Mucosa of rectum (tissue), 2 donors: ENCODE results near the gene CNTNAP5.
"Not testable (repeated sequence)": the region's sequence is repeated elsewhere in the genome, so short reads cannot be mapped to it uniquely, and the experiment has no call there.

Source experiments
- H3K27ac ChIP-seq, 2 donors: one replicate each; pipeline ENCODE4 v1.7.0; 2013; ENCODE audit warnings: inconsistent platforms in 2 of 2, low read depth in 2 of 2, low read length in 2 of 2
- H3K27me3 ChIP-seq, 2 donors: one replicate each; pipeline ENCODE4 v1.7.0; 2013; ENCODE audit warnings: low read length in 2 of 2; ENCODE audit not compliant: control insufficient read depth in 2 of 2, insufficient read depth in 2 of 2
- H3K36me3 ChIP-seq, 2 donors: one replicate each; pipeline ENCODE4 v1.7.0; 2013; ENCODE audit warnings: low read length in 2 of 2; ENCODE audit not compliant: control insufficient read depth in 2 of 2, insufficient read depth in 2 of 2
- H3K4me1 ChIP-seq, 2 donors: one replicate each; pipeline ENCODE4 v1.7.0; 2013; ENCODE audit warnings: low read length in 2 of 2, mild to moderate bottlenecking in 1 of 2; ENCODE audit not compliant: control insufficient read depth in 2 of 2, insufficient read depth in 2 of 2
- H3K4me3 ChIP-seq, 2 donors: one replicate each; pipeline ENCODE4 v1.7.0; 2013; ENCODE audit warnings: low read length in 2 of 2
- H3K9ac ChIP-seq, 2 donors: one replicate each; pipeline ENCODE4 v1.7.0; 2013; ENCODE audit warnings: low read length in 2 of 2, low read depth in 1 of 2, mild to moderate bottlenecking in 1 of 2
- H3K9me3 ChIP-seq, 2 donors: one replicate each; pipeline ENCODE4 v1.7.0; 2013; ENCODE audit warnings: low read length in 2 of 2; ENCODE audit not compliant: control insufficient read depth in 2 of 2
- donor health status: healthy.
- donor health status: Normal muscosa, but diverticular disease.

Gene CNTNAP5

GRCh38 chr2:124328397-124328796 is 303.3 kb downstream of the CNTNAP5 start:
- no peak overlapping the region for H3K4me3 ChIP-seq
- no peaks in the 10 kb centered on the region for H3K27me3 ChIP-seq
- no peaks in the 10 kb centered on the region for H3K4me1 ChIP-seq
- H3K9me3 ChIP-seq: no peaks in the 10 kb centered on the region
- no peak overlapping the region for H3K27ac ChIP-seq
- no peaks in the 10 kb centered on the region for H3K36me3 ChIP-seq
- H3K9ac ChIP-seq: no peak overlapping the region

DNA sequence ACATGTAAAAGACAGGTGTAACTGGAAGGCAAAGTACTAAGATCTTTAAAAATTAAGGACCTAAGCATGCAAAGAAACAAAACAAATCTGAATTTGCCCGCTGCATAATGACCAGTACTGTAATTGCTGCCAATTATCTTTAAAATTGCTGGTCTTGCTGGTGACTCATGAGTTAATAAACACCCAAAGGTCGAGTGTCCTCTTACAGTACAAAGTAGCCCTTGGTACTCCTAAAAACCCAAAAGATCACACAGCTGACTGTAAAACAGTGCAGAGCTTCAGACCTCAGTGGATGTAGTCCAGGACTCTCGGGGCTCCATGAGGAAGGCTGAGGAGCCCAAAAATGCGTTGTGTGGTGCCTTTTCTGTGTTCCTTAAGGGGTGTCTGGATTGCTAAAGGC is 308.7 kb downstream of the CNTNAP5 start:
- Histone ChIP-seq H3K4me1 (no peaks in the 10 kb centered on the region), H3K27ac (no peak overlapping the region), H3K27me3 (no peaks in the 10 kb centered on the region), H3K4me3 (no peak overlapping the region), H3K9me3 (no peaks in the 10 kb centered on the region), H3K36me3 (no peaks in the 10 kb centered on the region), H3K9ac (no peak overlapping the region)

DNA sequence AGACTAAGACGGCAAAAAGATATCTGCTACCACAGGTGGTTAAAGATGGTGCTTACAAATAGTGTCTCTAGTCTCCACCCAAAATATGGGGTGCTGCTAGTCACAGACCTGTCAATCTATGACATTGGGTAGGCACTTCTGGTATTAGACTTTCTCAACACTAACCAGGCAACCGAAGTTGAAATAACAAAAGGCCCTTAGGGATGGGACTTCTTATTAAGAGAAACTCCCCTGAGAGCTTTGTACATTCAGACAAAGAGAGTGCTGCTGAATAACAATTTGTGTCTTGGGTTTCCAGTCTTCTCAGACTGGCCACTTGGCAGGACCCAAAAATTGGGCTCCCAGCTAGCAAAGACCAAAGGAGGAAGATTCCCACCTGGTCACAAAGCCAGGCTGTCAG is 310.0 kb downstream of the CNTNAP5 start:
- no peaks in the 10 kb centered on the region for H3K27me3 ChIP-seq
- no peak overlapping the region for H3K4me3 ChIP-seq
- no peaks in the 10 kb centered on the region for H3K4me1 ChIP-seq
- no peaks in the 10 kb centered on the region for H3K36me3 ChIP-seq
- no peak overlapping the region for H3K9ac ChIP-seq
- H3K27ac ChIP-seq: no peak overlapping the region
- H3K9me3 ChIP-seq: no peaks in the 10 kb centered on the region

DNA sequence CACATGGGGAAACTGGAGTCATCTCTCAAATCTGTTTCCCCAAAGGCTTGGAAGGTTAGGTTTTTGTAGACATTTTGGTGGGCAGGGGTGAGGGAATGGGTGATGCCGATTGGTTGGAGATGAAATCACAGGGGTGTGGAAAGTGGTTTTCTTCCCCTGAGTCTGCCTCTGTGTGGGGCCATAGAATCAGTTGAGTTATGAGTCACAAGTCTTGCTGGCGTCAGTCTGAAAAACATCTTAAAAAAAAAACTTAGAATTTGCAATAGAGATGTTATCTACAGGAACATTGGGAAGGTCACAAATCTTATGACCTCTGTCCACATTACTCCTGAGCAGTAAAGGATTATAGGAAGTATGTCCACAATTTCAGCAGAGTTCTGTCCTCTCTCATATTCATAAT is 314.6 kb downstream of the CNTNAP5 start:
- H3K36me3 ChIP-seq: no peaks in the 10 kb centered on the region
- no peak overlapping the region for H3K4me3 ChIP-seq
- H3K9ac ChIP-seq: no peak overlapping the region
- H3K27ac ChIP-seq: no peak overlapping the region
- no peaks in the 10 kb centered on the region for H3K9me3 ChIP-seq
- no peaks in the 10 kb centered on the region for H3K27me3 ChIP-seq
- H3K4me1 ChIP-seq: no peaks in the 10 kb centered on the region

- Histone ChIP-seq H3K27me3 (no peaks in the 10 kb centered on the region), H3K4me3 (no peak overlapping the region), H3K9me3 (no peaks in the 10 kb centered on the region), H3K9ac (no peak overlapping the region), H3K4me1 (no peaks in the 10 kb centered on the region), H3K27ac (no peak overlapping the region), H3K36me3 (no peaks in the 10 kb centered on the region)
These were observed 318.9 kb downstream of the CNTNAP5 start for GRCh38 chr2:124343827-124344498.

- H3K4me1 ChIP-seq: no peaks in the 10 kb centered on the region
- no peak overlapping the region for H3K27ac ChIP-seq
- H3K9ac ChIP-seq: no peak overlapping the region
- no peaks in the 10 kb centered on the region for H3K36me3 ChIP-seq
- no peaks in the 10 kb centered on the region for H3K27me3 ChIP-seq
- no peaks in the 10 kb centered on the region for H3K9me3 ChIP-seq
- no peak overlapping the region for H3K4me3 ChIP-seq
These were observed 322.1 kb downstream of the CNTNAP5 start for GRCh38 chr2:124347209-124347608.

- no peaks in the 10 kb centered on the region for H3K36me3 ChIP-seq
These were observed 328.6 kb downstream of the CNTNAP5 start for GRCh38 chr2:124353656-124354055.

DNA sequence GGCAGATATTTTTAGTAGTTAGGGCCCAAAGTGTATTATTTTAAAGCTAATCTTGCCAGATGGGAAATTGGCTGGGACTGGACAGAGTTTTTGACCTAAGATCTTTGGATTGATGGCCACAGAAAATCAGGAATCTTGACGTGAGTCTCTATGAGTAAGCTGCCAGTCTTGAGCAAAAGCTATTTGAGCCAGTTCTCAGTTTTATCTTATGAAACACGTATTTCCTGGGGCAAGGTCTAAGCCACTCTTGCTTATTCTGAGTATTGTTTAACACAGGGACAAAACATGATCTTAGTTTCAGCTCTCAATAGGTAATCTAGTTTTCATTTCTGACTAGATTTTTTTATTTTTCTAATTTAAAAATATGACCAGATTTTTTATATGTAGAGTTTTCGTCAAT is 329.4 kb downstream of the CNTNAP5 start:
- H3K9ac ChIP-seq: no peak overlapping the region
- H3K27ac ChIP-seq: no peak overlapping the region
- no peaks in the 10 kb centered on the region for H3K9me3 ChIP-seq
- no peaks in the 10 kb centered on the region for H3K4me1 ChIP-seq
- no peak overlapping the region for H3K4me3 ChIP-seq
- H3K27me3 ChIP-seq: no peaks in the 10 kb centered on the region
- H3K36me3 ChIP-seq: no peaks in the 10 kb centered on the region

More at GRCh38 chr2:124353656-124354055, 328.6 kb downstream of the CNTNAP5 start:
- Histone ChIP-seq H3K4me1 (no peaks in the 10 kb centered on the region), H3K9me3 (no peaks in the 10 kb centered on the region), H3K27ac (no peak overlapping the region), H3K9ac (no peak overlapping the region), H3K27me3 (no peaks in the 10 kb centered on the region), H3K4me3 (no peak overlapping the region)

DNA sequence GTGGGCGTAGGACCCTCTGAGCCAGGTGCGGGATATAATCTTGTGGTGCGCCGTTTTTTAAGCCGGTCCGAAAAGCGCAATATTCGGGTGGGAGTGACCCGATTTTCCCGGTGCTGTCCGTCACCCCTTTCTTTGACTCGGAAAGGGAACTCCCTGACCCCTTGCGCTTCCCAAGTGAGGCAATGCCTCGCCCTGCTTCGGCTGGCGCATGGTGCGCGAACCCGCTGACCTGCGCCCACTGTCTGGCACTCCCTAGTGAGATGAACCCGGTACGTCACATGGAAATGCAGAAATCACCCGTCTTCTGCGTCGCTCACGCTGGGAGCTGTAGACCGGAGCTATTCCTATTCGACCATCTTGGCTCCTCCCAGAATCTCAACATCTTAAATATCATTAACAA is 336.9 kb downstream of the CNTNAP5 start:
- not testable (repeated sequence) for H3K9me3 ChIP-seq, H3K9ac ChIP-seq, H3K27ac ChIP-seq, H3K27me3 ChIP-seq, H3K4me3 ChIP-seq, H3K36me3 ChIP-seq, H3K4me1 ChIP-seq

- Histone ChIP-seq H3K27ac (no peak overlapping the region), H3K9ac (no peak overlapping the region), H3K9me3 (no peaks in the 10 kb centered on the region), H3K27me3 (no peaks in the 10 kb centered on the region), H3K36me3 (no peaks in the 10 kb centered on the region), H3K4me1 (no peaks in the 10 kb centered on the region), H3K4me3 (no peak overlapping the region)
These were observed 344.1 kb downstream of the CNTNAP5 start for GRCh38 chr2:124369181-124369580.
